Lower leg skin (tissue), 3 donors: ENCODE results near the gene AIG1.

Experiments
- POLR2A ChIP-seq, 2 donors: fragments of 450-650 bp; IDR thresholded peaks; one replicate each; pipeline ENCODE4 v1.6.1; 2016 to 2017; ENCODE audit warnings: antibody characterized with exemption in 2 of 2, mild to moderate bottlenecking in 1 of 2, moderate library complexity in 1 of 2
- TF ChIP-seq, protein P1 (sequence below), 3 donors: fragments of 450-650 bp; IDR thresholded peaks; one replicate each; pipeline ENCODE4 v1.5.1; 2016; ENCODE audit warnings: antibody characterized with exemption in 3 of 3, mild to moderate bottlenecking in 3 of 3, moderate library complexity in 2 of 3

DNA sequence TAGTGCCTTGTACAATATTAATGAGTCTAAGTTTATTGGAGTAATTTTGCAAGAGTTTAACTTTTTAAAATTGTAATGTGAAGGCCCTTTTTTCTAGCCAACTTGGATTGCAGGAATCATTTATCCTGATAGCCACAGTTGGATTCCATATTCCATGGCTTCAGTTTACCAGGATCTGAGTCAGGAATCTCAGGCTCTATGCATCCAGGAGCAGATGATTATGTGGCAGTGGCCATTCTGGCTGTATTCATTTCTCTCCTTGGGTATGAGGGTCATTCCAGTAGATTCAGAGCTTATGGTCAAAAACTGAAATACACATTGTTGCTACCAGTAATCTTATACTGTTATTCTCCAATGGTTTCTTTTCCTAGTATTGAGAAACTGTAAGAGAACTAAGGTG, 2.9 kb downstream of the AIG1 start:
- TF ChIP-seq, protein P1, sequence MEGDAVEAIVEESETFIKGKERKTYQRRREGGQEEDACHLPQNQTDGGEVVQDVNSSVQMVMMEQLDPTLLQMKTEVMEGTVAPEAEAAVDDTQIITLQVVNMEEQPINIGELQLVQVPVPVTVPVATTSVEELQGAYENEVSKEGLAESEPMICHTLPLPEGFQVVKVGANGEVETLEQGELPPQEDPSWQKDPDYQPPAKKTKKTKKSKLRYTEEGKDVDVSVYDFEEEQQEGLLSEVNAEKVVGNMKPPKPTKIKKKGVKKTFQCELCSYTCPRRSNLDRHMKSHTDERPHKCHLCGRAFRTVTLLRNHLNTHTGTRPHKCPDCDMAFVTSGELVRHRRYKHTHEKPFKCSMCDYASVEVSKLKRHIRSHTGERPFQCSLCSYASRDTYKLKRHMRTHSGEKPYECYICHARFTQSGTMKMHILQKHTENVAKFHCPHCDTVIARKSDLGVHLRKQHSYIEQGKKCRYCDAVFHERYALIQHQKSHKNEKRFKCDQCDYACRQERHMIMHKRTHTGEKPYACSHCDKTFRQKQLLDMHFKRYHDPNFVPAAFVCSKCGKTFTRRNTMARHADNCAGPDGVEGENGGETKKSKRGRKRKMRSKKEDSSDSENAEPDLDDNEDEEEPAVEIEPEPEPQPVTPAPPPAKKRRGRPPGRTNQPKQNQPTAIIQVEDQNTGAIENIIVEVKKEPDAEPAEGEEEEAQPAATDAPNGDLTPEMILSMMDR (IDR thresholded peaks at IDR 0.05), result no peak
- TF ChIP-seq POLR2A (IDR thresholded peaks at IDR 0.05), result no peak
